PC-9 (cell line): Measurements from ENCODE around the gene CD274. TPM values are rescaled to one million over a fixed set of nuclear protein-coding genes. Genes with fewer than 3 reads are reported as not detected.

Experiments used
- BruUV-seq: library from RNA; stranded (reverse); fragments of 400-500 nt; replicated peaks from 2 replicates; lab custom pipeline; 2021; lab: Mats Ljungman, UMichigan
- CTCF ChIA-PET: fragments of 300-600 bp; sonication (Branson Sonifier 250); formaldehyde crosslinking; loops from one replicate; lab custom pipeline; 2022; ENCODE audit warnings: antibody characterized with exemption; lab: Charles Lee
- POLR2A ChIA-PET: fragments of 300-600 bp; sonication (Branson Sonifier 250); formaldehyde crosslinking; loops from one replicate; lab custom pipeline; 2022; ENCODE audit warnings: antibody characterized with exemption; ENCODE audit not compliant: unreplicated experiment; lab: Charles Lee
- DNase-seq, 2 experiments: peaks; one replicate each; pipeline versions ENCODE4 v3.0.0 to v3.0.0-alpha.2; 2015 to 2022; ENCODE audit warnings: mixed read lengths in 1 of 2
- H2AFZ ChIP-seq: fragments of 200-600 bp; sonication (generic); 2 replicates; pipeline ENCODE4 v1.8.1; 2017; ENCODE audit warnings: antibody characterized with exemption
- H3F3A ChIP-seq: fragments of 200-600 bp; sonication (generic); 2 replicates; pipeline ENCODE4 v1.8.1; 2017; ENCODE audit warnings: antibody characterized with exemption, mild to moderate bottlenecking, low read depth; ENCODE audit not compliant: insufficient read depth
- H3K27ac ChIP-seq: fragments of 200-600 bp; sonication (generic); 2 replicates; pipeline ENCODE4 v1.6.1; 2016; ENCODE audit warnings: mixed run types
- H3K27me3 ChIP-seq: fragments of 200-600 bp; sonication (generic); 2 replicates; pipeline ENCODE4 v1.6.1; 2016; ENCODE audit warnings: low read depth, mixed run types; ENCODE audit not compliant: insufficient read depth
- H3K36me3 ChIP-seq: fragments of 200-600 bp; sonication (generic); 2 replicates; pipeline ENCODE4 v1.6.1; 2016; ENCODE audit warnings: low read depth, mixed run types
- H3K4me1 ChIP-seq: fragments of 200-600 bp; sonication (generic); replicated peaks from 2 replicates; pipeline ENCODE4 v1.6.1; 2016; ENCODE audit warnings: mixed run types; ENCODE audit not compliant: insufficient read depth
- H3K4me2 ChIP-seq: fragments of 200-600 bp; sonication (generic); 2 replicates; pipeline ENCODE4 v1.6.1; 2017; ENCODE audit warnings: mixed run types
- H3K4me3 ChIP-seq: fragments of 200-600 bp; sonication (generic); 2 replicates; pipeline ENCODE4 v1.6.1; 2016; ENCODE audit warnings: mixed run types
- H3K79me2 ChIP-seq: fragments of 200-600 bp; sonication (generic); 2 replicates; pipeline ENCODE4 v1.6.1; 2017; ENCODE audit warnings: low read depth, mixed run types
- H3K9me2 ChIP-seq: fragments of 200-600 bp; sonication (generic); 2 replicates; pipeline ENCODE4 v1.8.1; 2017; ENCODE audit warnings: mild to moderate bottlenecking; ENCODE audit not compliant: insufficient read depth
- H3K9me3 ChIP-seq: fragments of 200-600 bp; sonication (generic); 2 replicates; pipeline ENCODE4 v1.8.1; 2016; ENCODE audit warnings: low read depth; ENCODE audit not compliant: insufficient read depth
- H4K20me1 ChIP-seq: fragments of 200-600 bp; sonication (generic); 2 replicates; pipeline ENCODE4 v1.8.1; 2017; ENCODE audit not compliant: insufficient read depth
- EZH2 ChIP-seq: fragments of 200-600 bp; sonication (generic); IDR thresholded peaks from 2 replicates; pipeline ENCODE4 v1.8.0; 2017; ENCODE audit warnings: antibody characterized with exemption, low read depth
- intact Hi-C: fragments of 100-400 bp; cut with micrococcal nuclease; formaldehyde crosslinking; loops from one replicate; pipeline ENCODE4 v1.10.0; 2022; ENCODE audit not compliant: unreplicated experiment
- total RNA-seq: library from RNA; stranded (reverse); gene quantifications from 2 replicates; pipeline ENCODE4 v1.2.3, GENCODE V29; 2021
- TF ChIP-seq, protein P1 (sequence below): fragments of 200-600 bp; sonication (generic); conservative IDR thresholded peaks from 2 replicates; pipeline ENCODE4 v1.6.1; 2017; ENCODE audit warnings: mixed run types, antibody characterized with exemption, mild to moderate bottlenecking, moderate library complexity

Gene CD274
- total RNA-seq, 1 experiment from 2014 or later: 4.4 TPM

DNA sequence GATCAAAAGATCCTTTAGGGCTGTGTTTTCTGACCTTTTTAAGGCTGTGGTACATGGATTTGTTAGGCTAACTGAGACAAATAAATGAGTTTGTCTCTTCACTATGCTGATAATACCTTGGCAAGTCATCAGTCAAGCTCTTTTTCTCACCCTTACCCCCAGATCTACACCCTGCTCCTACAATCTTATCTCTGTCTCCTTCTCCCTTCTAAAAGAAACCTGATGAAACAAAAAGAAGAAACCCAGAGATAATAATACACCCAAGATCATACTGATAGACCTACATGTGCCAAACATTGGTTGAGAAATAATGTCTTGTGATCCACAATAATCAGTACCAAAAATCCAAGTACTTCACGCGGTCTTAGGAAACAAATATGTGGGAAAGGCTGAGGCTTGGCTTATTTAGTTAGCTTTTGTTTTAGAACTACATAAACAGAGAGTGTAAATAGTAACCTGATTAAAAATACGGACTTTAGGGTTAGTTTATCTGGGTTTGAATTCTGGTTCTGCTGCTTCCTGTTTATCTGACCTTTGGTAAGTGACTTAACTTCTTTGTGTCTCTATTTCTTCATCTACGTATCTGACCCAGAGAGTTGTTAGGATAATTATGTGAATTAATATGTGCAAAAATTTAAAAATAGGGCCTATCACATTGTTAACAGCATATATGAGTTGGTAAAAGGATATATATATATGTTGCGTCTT, 35.2 kb downstream of the CD274 start:
- POLR2A ChIA-PET: no interaction called here
- no peaks in the 10 kb centered on the region for H4K20me1 ChIP-seq
- no peaks in the 10 kb centered on the region for H3K36me3 ChIP-seq
- H2AFZ ChIP-seq: no peak overlapping the region
- TF ChIP-seq, protein P1, sequence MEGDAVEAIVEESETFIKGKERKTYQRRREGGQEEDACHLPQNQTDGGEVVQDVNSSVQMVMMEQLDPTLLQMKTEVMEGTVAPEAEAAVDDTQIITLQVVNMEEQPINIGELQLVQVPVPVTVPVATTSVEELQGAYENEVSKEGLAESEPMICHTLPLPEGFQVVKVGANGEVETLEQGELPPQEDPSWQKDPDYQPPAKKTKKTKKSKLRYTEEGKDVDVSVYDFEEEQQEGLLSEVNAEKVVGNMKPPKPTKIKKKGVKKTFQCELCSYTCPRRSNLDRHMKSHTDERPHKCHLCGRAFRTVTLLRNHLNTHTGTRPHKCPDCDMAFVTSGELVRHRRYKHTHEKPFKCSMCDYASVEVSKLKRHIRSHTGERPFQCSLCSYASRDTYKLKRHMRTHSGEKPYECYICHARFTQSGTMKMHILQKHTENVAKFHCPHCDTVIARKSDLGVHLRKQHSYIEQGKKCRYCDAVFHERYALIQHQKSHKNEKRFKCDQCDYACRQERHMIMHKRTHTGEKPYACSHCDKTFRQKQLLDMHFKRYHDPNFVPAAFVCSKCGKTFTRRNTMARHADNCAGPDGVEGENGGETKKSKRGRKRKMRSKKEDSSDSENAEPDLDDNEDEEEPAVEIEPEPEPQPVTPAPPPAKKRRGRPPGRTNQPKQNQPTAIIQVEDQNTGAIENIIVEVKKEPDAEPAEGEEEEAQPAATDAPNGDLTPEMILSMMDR: no peak
- TF ChIP-seq EZH2: no peak
- H3K27me3 ChIP-seq: no peaks in the 10 kb centered on the region
- CTCF ChIA-PET: no interaction called here
- H3K9me3 ChIP-seq: no peaks in the 10 kb centered on the region
- H3K79me2 ChIP-seq: no peaks in the 10 kb centered on the region
- H3K9me2 ChIP-seq: no peaks in the 10 kb centered on the region
- H3K4me1 ChIP-seq: no peaks in the 10 kb centered on the region
- intact Hi-C loops: no loop called here
- no TSS peak for BruUV-seq
- no peak for DNase-seq
- no peak overlapping the region for H3K27ac ChIP-seq
- no peak overlapping the region for H3K4me2 ChIP-seq
- no peak overlapping the region for H3K4me3 ChIP-seq
- no peaks in the 10 kb centered on the region for H3F3A ChIP-seq

DNA sequence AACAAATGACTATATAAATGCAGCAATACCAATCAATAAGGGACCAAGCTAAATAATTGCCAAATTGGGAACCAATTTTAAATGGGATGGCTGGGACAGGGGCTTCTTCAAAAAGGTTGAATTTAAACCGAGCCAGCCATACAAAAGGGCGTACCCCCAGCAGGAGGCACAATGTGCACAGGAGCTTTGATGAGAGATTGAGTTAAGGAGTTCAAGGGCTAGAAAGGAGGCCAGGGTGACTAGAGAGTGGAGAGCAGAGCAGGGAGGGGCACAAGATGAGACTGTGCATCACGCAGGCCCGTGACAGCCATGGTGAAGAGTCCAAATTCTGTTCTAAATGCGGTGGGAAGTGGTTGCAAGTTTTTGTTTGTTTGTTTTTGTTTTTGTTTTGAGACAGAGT, 36.6 kb downstream of the CD274 start:
- Histone ChIP-seq H3F3A (no peaks in the 10 kb centered on the region; the same call in 1 of the 2 replicates), H3K4me2 (no peak overlapping the region), H3K9me2 (no peaks in the 10 kb centered on the region), H2AFZ (no peak overlapping the region), H3K79me2 (no peaks in the 10 kb centered on the region), H4K20me1 (no peaks in the 10 kb centered on the region), H3K4me3 (no peak overlapping the region), H3K9me3 (no peaks in the 10 kb centered on the region), H3K27ac (no peak overlapping the region), H3K27me3 (no peaks in the 10 kb centered on the region), H3K4me1 (0 out of 2 replicates have a peak, but pooled peaks cover 4% of the 10 kb centered on the region), H3K36me3 (no peaks in the 10 kb centered on the region)
- ChIA-PET CTCF (no interaction called here), POLR2A (no interaction called here)
- no peak for DNase-seq
- TF ChIP-seq, protein P1: no peak
- TF ChIP-seq EZH2: no peak
- no TSS peak for BruUV-seq
- intact Hi-C loops: no loop called here

DNA sequence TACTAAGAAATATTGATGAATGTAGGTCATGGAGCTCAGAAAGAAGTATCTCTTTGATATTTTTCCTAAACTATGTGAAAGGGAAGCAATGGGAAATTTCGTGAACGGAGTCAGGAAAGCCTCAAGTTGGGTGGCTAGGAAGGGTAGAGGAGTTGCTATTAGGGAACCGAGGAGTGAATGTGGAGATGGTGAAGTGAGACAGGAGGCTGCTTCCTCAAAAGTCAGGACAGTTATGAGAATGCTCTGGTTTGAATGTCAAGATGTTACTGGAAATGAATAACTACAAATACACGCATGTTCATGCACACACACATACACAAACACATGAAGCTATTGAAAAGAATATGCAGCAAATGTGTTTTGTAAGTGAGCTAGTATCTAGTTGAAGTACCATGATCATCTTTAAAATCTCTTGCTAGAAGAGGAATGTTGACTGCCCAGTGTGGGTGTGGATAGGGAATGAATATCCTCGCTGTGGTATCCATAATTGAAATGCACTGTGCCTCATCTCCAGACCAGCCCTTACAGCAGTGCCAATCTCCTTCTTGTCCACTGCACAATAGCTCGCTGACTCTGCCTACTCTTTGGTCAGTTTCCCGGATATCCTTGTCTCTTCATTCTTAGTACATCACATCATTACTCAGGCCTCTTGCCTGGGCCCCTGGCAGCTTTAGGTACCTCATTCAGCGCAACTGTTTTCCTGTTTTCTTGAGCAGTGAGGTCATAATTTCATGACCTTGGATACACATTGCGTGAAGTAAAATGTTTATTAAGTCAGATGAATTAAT, 38.1 kb downstream of the CD274 start:
- intact Hi-C loops: no loop called here
- CTCF ChIA-PET: no interaction called here
- POLR2A ChIA-PET: no interaction called here
- TF ChIP-seq, protein P1: no peak
- no peak for TF ChIP-seq EZH2
- BruUV-seq: no TSS peak
- Histone ChIP-seq H3K4me1 (peaks cover 17% of the 10 kb centered on the region), H3K27ac (no peak overlapping the region), H3K36me3 (no peaks in the 10 kb centered on the region), H3K27me3 (no peaks in the 10 kb centered on the region), H3K79me2 (no peaks in the 10 kb centered on the region), H3K9me2 (no peaks in the 10 kb centered on the region), H3K4me3 (no peak overlapping the region), H3K9me3 (no peaks in the 10 kb centered on the region), H3K4me2 (no peak overlapping the region), H2AFZ (no peak overlapping the region), H3F3A (no peaks in the 10 kb centered on the region; the same call in 1 of the 2 replicates), H4K20me1 (no peaks in the 10 kb centered on the region)
- DNase-seq: no peak
